Activated CD8-positive, alpha-beta memory T cell treated with anti-CD3 and anti-CD28 coated beads, Interleukin-2, amount 50 U/mL, for 24 hours (primary cell): Measurements from ENCODE around the gene TPD52L2.
"Not testable (repeated sequence)": the region's sequence is repeated elsewhere in the genome, so short reads cannot be mapped to it uniquely, and the experiment has no call there.

Experiments
- DNase-seq: peaks from one replicate; pipeline ENCODE4 v3.0.0-alpha.2; 2020; ENCODE audit errors: extremely low read depth

The TPD52L2 gene

DNA sequence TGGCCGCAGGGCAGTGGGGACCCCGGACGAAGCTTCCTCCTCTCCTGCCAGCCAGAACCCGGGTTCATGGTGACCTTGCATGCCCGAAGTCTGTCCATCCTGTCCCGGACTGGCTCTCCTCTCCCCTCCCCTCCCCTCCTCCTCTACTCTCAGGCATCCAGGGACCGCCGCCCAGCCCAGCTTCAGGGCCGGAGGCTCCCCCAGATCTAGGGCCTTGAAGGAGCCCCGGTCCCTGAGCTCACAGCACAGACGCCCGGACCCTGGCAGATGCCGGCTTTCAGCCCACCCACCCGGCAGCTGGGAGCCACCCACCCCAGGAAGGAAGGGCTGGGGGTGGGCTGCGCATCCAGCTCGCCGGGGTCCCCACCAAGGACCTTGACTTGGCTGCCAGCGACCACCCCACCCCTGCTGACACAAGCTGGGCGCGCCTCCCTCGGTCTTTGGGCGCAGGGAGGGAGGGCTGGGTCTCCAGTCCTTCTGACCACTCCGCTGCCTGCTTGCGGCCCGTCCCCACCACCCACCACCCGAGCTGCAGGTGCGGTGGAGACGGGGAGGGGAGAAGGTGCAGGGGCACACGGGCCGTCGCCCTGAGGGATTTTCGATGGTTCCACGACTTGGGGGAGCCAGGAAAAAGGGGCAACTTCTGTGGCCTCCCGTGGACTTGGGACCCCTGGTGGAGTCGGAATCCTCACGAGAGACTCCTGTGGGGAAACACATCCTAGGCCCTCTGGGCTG, 9.5 kb upstream of the TPD52L2 start:
- no peak for DNase-seq

DNA sequence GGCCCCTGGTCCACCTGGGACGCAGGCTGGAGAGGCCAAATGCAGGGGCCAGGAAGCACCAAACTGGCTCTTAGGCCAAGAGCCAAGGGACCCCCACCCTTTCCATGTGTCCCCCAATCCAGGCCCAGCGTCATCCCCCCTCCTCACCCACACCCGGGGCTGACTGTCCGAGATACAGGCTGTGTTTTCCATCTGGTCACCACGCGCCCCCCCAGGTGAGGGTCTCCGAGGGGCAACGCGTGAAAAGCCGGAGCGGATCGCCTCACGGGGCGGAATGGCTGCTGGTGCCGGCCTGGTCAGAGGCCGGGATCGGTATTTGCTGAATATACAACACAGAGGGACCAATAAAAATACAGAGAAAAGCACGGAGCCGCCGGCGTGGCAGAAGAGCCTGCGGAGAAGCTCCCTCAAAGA, 9.0 kb upstream of the TPD52L2 start:
- no peak for DNase-seq

DNA sequence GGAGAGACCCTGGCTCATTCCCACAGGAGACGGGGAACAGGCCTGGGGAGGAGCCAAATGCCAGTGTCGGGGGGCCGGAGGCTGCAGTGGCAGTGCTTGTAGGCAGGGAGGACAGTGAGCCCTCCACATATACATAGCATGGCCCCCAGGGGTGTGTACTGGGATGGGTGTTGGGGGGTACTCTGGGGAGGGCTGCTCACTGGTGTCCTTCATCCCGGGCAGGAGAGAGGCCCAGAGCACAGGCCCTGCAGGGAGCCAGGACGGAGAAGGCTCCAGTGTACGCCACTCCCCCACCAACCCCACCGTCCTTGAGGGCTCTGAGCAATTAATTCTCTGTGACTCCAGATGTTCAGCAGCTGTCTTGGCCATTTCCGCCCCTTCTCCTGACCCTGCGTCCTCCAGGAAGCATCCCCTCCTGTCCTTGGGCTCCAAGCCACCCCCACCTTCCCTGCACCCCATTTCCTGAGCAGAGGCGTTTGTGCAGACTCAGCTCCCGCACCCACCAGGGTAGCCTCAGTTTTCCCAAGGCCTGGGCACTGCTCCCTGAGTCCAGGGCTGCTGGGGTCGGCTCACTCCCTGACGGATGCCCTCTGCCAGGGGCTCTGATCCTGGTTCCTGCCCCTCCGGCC, 7.2 kb upstream of the TPD52L2 start:
- DNase-seq = no peak

DNA sequence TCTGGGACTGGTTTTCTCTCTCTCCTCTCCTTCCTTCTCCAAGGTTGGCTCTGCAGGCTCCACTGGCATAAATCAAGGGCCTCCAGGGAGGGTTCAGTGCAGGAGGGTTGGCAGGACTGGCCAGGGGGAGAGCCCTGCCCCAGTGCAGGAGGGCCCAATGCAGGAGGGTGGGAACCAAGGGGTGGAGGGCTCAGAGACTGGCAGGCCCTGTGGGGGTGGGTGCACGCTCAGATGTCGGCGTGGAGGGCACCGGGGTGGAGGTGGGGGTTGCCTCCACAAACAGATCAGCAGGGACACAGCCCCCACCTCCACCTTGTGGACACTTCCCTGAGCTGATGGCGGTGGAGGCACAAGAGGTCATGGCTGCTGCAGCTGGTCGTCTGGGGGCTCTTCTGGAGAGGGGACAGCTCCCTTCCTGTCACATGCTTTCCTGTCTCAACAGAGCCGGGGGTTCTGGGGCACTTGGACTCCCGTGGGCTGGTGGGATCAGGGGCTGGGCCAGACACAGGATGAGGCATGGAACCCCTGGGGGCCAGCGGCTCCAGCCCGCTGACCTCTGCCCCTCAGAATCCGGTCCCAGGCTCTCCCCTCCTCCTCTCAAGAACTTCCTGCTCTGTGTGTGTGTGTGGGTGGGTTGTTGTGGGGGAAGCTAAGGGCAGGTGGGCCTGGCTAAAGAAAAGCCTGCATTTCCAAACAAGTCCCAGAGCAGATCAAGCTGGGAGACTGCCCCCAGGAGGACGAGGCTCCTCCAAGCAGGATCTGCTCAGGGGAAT, 6.5 kb upstream of the TPD52L2 start:
- DNase-seq = no peak

DNA sequence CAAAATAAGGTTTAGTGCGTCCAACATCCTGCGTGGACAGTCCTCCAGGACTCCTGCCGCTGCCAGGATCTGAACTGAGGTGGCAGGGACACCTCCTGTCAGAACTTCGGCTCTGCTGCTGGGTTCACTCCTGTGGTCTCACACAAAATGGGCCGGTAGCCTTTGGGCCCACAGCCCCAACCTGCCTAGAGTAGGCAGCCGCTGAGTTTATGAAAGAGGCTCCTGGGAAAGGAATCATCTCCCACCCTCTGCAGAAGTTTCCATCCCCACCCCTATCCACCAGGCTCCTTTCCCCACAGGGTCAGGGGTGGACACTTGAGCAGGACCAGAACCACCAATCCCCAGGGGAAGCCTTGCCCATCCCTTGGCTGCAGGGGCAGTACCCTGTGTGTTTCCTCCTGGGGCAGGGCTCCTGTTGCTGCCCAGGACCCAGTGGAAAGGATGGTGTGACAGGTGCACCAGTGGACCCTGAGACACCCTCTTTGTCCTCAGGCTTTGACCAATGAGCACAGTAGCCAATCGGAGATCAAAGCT, 5.8 kb upstream of the TPD52L2 start:
- no peak for DNase-seq

DNA sequence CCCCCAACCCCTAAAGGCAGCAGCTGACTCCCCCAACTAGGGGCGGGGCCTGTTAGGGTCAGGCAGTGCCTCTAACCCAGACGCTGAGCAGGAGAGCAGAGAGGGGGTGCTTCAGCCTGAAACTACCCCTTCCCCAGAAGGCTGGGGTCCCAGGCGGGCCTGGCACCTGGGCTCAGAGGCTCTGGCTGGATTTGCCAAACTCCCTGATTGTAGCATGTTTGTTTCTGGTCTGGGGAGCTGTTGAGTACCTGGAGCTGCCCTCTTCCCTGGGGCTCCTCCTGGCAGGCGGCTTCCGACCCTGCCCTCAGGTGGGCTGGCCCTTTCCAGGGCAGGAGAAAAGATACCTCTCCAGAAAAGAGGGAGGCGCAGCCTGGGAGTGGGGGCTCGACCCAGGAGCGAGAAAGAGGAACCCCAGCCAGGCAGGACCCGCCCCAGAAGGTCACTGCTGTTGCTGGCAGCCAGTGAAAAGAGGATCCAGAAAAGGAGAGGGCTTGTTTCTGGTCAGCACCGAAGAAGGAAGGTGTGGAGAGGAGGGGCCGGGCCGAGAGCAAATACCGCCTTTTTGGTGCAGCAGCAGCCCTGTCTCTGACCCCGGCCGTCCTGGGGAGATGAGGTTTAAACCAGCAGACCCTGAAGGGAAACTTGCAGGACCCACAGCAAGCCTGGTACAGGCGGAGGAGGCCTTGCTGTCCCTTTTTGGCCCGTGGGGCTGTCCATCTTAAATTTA, 4.6 kb upstream of the TPD52L2 start:
- no peak for DNase-seq

DNA sequence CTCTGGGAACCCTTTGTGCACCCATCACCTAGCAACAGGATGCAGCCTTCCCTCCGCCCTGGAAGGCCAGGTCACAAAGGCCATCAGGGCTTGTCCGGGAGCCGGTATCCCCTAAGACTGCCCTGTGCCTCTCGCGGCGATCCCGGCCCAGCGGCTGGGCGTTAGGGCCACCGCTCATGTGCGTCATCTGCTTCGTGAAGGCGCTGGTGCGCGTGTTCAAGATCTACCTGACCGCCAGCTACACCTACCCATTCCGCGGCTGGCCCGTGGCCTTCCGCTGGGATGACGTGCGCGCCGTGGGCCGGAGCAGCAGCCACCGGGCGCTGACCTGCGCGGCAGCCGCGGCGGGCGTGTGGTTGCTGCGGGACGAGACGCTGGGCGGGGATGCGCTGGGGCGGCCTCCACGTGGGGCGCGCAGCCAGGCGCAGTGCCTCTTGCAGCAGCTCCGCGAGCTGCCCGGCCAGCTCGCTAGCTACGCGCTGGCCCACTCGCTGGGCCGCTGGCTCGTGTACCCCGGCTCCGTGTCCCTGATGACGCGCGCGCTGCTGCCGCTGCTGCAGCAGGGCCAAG, 3.6 kb upstream of the TPD52L2 start, which contains the start of gene ABHD16B:
ABHD16B (plus strand) TSS at position 134 of the 570 bp plus-strand sequence; CDS start at position 177, 43 bp downstream.
- DNase-seq = no peak

DNA sequence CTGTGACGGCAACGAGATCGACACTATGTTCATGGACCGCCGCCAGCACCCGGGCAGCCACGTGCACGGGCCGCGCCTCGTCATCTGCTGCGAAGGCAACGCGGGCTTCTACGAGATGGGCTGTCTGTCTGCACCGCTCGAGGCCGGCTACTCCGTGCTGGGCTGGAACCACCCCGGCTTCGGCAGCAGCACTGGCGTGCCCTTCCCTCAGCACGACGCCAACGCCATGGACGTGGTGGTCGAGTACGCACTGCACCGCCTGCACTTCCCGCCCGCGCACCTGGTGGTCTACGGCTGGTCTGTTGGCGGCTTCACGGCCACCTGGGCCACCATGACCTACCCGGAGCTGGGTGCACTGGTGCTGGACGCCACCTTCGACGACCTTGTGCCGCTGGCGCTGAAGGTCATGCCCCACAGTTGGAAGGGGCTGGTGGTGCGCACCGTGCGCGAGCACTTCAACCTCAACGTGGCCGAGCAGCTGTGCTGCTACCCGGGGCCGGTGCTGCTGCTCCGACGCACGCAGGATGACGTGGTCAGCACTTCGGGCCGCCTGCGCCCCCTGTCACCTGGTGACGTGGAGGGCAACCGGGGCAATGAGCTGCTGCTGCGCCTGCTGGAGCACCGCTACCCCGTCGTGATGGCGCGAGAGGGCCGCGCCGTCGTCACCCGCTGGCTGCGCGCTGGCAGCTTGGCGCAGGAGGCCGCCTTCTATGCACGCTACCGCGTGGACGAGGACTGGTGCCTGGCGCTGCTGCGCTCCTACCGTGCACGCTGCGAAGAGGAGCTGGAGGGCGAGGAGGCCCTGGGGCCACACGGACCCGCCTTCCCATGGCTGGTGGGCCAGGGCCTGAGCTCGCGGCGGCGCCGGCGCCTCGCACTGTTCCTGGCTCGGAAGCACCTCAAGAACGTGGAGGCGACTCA, 2.8 kb upstream of the TPD52L2 start:
- DNase-seq = no peak

DNA sequence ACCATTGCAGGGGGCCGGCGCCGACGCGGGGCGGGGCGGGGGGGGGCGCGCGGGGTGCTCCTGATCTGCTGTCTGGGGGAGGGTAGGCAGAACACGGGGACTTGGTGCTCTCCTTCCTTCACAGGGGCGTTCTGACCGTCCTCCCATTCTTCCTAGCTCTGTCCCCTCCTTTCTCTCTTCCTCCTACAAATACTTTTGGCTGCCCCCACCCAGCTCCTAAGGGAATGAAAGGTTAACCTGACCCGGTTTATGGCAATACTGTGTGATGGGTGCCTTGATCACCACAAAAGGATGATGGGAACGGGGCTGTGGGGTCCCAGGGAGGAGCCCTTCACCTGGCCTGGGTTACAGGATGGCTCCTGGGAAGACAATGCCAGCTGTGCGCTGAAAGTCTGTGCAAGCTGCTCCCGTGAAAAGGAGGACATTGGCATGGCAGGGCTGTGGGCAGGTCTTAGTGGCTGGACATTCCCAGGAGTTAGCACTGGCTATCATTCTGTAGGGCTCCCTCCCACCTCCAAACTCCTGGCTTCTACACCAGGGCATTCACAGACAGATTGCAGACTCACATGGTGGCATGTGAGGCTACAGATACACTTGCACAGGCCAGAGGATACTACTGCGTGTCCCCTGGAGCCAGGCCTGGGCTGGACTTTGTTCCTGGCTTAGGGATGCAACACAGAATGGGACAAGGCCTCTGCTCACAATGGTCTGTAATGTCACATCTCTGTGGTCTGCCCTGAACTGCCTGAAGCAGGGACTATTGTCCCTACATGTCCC, 1.9 kb upstream of the TPD52L2 start:
- no peak for DNase-seq

DNA sequence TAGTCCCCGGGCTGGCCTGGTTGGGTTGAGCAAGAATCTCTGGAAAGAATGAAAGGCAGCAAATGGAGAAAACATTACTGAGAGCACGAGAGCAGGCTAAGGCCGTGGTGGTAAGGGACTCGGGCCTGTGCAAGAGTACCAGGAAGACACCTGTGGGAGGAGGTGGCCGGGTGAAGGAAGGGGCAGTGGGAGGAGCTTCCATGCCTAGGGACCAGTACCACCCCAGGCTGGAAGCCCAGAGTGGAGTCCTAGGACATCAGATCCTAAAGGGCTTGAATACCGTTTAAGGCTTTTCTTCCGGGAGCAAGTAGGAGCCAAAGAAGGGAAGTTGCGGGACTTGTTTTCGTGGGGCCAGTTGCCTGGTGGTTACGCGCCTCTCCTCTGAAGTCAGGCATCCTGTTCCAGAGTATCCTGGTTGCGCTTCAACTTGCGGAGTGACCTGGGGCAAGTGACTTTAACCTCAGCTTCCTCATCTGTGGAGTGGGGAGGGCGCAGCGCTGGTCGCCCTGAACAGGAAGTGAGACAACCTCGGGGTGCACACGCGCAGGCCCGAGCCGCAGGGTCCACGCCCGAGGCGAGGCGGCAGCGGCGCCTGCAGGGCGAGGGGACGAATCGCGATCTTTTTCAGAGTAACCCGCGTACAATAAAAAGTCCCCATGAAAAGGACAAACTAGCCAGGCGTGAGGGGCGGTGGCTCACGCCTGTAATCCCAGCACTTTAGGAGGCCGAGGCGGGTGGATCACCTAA, 1.1 kb upstream of the TPD52L2 start:
- peak; percentile 44 for DNase-seq

DNA sequence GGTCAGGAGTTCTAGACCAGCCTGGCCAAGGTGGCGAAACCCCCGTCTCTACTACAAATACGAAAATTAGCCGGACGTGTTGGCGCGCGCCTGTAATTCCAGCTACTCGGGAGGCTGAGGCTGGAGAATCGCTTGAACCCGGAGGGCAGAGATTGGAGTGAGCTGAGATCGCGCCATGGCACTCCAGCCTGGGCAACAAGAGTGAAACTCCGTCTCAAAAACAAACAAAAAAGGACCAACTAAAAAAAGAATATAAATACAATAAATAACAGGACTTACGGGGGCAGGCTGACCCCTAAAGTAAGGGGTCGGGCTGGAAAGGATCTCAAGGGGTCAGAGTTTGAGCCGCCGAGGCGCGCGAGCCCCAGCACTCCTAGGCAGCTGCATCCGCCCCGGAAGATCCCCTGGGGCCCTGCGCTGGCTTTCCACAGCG, 509 bp upstream of the TPD52L2 start:
- DNase-seq = no peak

DNA sequence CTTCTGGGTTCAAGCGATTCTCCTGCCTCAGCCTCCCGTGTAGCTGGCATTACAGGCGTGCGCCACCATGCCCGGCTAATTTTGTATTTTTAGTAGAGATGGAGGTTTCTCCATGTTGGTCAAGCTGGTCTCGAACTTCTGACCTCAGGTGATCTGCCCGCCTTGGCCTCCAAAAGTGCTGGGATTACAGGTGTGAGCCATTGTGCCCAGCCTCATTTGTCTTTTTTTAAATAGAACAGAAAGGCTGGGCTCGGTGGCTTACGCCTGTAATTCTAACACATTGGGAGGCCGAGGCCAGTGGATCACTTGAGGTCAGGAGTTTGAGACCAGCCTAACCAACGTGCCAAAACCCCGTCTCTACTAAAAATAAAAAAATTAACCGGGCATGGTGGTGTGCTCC, 2.0 kb downstream of the TPD52L2 start:
- DNase-seq = not testable (repeated sequence)

DNA sequence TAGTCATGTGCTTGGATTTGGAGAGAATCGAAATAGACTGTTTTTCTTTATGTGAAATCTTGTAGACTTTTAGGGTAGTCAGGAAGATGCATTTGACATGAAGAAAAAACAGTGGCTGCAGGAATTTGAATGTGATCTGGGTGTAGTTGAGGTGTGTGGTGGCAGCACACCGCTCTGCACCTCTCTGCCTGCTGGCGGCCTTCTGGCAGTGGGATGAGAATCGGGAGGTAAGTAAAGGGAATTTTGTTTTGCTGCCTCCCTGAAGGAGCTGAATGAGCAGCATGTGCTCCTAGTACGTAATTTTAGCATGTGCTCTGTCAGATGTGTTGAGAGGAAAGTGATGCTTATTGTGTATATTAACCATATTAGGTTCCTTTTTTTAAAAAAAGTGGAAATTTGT, 3.2 kb downstream of the TPD52L2 start:
- DNase-seq = no peak

DNA sequence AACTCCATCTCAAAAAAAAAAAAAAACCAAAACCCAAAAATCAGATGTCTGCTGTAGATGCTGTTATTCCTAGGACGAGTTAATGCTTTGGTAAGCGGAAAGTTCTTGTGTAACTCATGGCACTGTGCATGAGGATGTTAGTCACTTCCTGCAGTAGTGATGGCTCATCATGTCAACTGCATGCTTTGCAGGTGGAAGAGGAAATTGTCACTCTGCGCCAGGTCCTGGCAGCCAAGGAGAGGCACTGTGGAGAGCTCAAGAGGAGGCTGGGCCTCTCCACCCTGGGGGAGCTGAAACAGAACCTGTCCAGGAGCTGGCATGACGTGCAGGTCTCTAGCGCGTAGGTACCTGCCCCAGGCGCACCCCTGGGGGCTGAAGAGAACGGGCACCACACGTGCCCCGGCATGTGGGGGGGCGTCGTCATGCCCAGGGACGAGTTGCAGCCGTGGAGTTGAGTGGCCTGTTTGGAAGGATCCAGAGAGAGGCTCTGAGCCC, 8.5 kb downstream of the TPD52L2 start:
- DNase-seq = no peak

DNA sequence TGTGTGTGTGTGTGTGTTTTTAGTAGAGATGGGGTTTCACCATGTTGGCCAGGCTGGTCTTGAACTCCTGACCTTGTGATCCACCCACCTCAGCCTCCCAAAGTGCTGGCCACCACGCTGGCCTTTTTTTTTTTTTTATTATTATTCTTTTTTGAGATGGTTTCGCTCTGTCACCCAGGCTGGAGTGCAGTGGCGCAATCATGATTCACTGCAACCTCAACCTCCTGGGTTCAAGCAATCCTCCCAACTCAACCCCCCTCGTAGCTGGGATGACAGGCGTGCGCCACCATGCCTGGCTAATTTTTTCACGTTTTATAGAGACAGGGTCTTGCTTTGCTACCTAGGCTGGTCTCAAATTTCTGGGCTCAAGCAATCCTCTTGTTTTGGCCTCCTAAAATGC, 9.2 kb downstream of the TPD52L2 start:
- DNase-seq = not testable (repeated sequence)

DNA sequence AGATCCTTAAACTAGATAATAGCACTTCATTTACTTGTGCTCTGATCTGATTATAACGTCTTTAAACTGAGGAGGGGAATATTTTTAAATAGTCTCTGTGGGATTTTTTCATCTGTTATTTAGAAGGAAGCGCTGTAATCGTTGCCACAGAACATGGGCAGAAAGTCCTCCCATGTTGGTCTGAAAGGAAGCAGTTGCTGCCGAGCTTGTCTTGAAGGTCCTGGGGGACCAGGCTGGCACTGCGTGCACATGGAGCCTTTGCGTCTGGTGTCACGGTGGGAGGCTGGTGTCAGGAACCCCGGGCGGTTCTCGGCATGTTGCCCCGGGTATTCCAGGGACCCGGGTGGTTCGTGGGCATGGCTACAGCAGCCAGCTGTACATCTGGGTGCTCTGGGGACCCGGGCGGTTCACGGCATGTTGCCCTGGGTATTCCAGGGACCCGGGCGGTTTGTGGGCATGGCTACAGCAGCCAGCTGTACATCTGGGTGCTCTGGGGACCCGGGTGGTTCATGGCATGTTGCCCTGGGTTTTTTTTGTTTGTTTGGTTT, 11.5 kb downstream of the TPD52L2 start:
- no peak for DNase-seq

DNA sequence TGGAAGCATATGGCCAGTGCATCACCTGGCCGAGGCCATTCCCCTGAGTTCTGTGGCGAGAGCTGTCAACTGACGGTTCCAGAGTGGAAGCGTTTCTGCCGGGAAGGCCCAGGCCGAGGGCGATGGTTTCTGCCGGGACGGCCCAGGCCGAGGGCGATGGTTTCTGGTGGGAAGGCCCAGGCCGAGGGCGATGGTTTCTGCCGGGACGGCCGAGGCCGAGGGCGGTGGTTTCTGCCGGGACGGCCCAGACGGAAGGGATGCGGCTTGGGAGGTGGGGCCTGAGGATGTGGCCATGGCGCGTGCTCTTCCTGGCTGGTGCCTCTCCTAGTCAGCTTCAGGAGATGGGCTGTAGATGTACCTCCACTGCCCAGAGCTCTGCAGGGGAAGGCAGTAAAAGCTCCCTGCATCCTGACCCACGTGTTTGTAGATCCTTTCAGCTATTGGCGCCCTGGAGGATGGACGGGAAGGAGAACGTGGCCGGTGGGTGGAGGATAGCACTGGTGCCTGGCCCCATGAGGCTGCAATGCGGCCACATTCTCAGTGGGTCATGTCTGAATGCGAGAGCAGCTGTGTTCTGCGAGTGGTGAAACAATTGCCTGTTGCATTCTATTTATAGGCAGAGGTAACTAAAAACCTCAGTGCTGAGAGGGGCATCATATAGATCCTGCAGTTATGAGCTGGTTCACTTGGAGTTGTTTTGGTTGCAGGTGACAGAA, 12.8 kb downstream of the TPD52L2 start:
- no peak for DNase-seq
